AG04449 (cell line): ENCODE measurements around the gene GDPD1.
"Not testable (repeated sequence)": the region's sequence is repeated elsewhere in the genome, so short reads cannot be mapped to it uniquely, and the experiment has no call there.

Experiments used
- CTCF ChIA-PET: fragments of 350-600 bp; formaldehyde crosslinking; extraction: SDS; loops from one replicate; lab custom pipeline; 2021; ENCODE audit warnings: antibody characterized with exemption; lab: Yijun Ruan, JAX
- POLR2A ChIA-PET: fragments of 400-600, 350-600 bp; formaldehyde crosslinking; extraction: SDS; loops from one replicate; lab custom pipeline; 2020; ENCODE audit warnings: antibody characterized with exemption, inconsistent platforms; lab: Yijun Ruan, JAX
- DNase-seq: peaks from one replicate; pipeline ENCODE4 v3.0.0-alpha.2; 2010; ENCODE audit warnings: low read depth, low spot score
- H3K4me3 ChIP-seq: 2 replicates; pipeline ENCODE4 v1.5.1; 2011; ENCODE audit warnings: low read depth, mild to moderate bottlenecking, control low read depth, low read length
- CTCF ChIP-seq: IDR thresholded peaks from one replicate; pipeline ENCODE4 v1.5.1; 2011; ENCODE audit warnings: mild to moderate bottlenecking, moderate library complexity, low read length, control low read depth, inconsistent platforms; ENCODE audit not compliant: insufficient read depth; ENCODE audit errors: missing control alignments

GDPD1 gene

GRCh38 chr17:59199398-59199797 lies 20.9 kb upstream of the GDPD1 start:
- DNase-seq, result no peak
- POLR2A ChIA-PET, result no interaction called here
- no peak overlapping the region for H3K4me3 ChIP-seq
- CTCF ChIA-PET, result no interaction called here
- TF ChIP-seq CTCF, result no peak

GRCh38 chr17:59202320-59202719 lies 18.0 kb upstream of the GDPD1 start:
- no peak overlapping the region for H3K4me3 ChIP-seq
- POLR2A ChIA-PET, result no interaction called here
- CTCF ChIA-PET, result no interaction called here
- DNase-seq, result no peak
- TF ChIP-seq CTCF, result no peak

GRCh38 chr17:59219370-59219769 lies 941 bp upstream of the GDPD1 start:
- ChIA-PET CTCF (interaction anchor here (1.2 to 2.2 kb wide), 2 partner anchors 8 to 337 kb away, joined by 3 to 19 read pairs; no protein-coding TSS in a partner anchor), POLR2A (interaction anchor here (1.3 kb wide), 1 partner anchor 9 kb away, joined by 6 read pairs; no protein-coding TSS in a partner anchor)
- no peak for DNase-seq
- no peak for TF ChIP-seq CTCF
- H3K4me3 ChIP-seq, result no peak overlapping the region

GRCh38 chr17:59219992-59220327 lies 351 bp upstream of the GDPD1 start:
- CTCF ChIA-PET, result interaction anchor here (0.5 to 2.2 kb wide), 5 partner anchors 9 to 336 kb away, joined by 3 to 19 read pairs (median 3); no protein-coding TSS in a partner anchor
- POLR2A ChIA-PET, result interaction anchor here (1.3 kb wide), 1 partner anchor 10 kb away, joined by 6 read pairs; no protein-coding TSS in a partner anchor

GRCh38 chr17:59221159-59221847 lies 992 bp downstream of the GDPD1 start:
- ChIA-PET CTCF (interaction anchor here (1.4 to 2.2 kb wide), 2 partner anchors 10 to 300 kb away, joined by 3 to 19 read pairs; no protein-coding TSS in a partner anchor), POLR2A (no interaction called here)
- peak overlapping the region; percentile 75 for H3K4me3 ChIP-seq
- DNase-seq, result no peak
- TF ChIP-seq CTCF, result no peak

More at GRCh38 chr17:59219992-59220327, 351 bp upstream of the GDPD1 start:
- peak overlapping the region; percentile 52 for H3K4me3 ChIP-seq
- no peak for DNase-seq
- no peak for TF ChIP-seq CTCF

GRCh38 chr17:59223813-59224212 lies 3.5 kb downstream of the GDPD1 start:
- no peak for DNase-seq
- ChIA-PET POLR2A (no interaction called here), CTCF (no interaction called here)
- no peak for TF ChIP-seq CTCF
- no peak overlapping the region for H3K4me3 ChIP-seq

- POLR2A ChIA-PET, result interaction anchor here (0.6 kb wide), 1 partner anchor 24 kb away, joined by 3 read pairs; no protein-coding TSS in a partner anchor
- CTCF ChIA-PET, result interaction anchor here (0.5 kb wide), 1 partner anchor 224 kb away, joined by 3 read pairs; no protein-coding TSS in a partner anchor
Measured at GRCh38 chr17:59228588-59228987, 8.3 kb downstream of the GDPD1 start.

More at GRCh38 chr17:59228588-59228987, 8.3 kb downstream of the GDPD1 start:
- DNase-seq, H3K4me3 ChIP-seq: not testable (repeated sequence)
